Vagina (tissue), 2 donors: ENCODE results near the gene GTF2H1. TPM values are rescaled to one million over a fixed set of nuclear protein-coding genes. Genes with fewer than 3 reads are reported as not detected.

Experiments
- DNase-seq, 2 donors: peaks; one replicate each; pipeline ENCODE4 v3.0.0-alpha.2; 2017; ENCODE audit errors: extremely low spot score in 2 of 2
- H3K27ac ChIP-seq: fragments of 200-600 bp; sonication (generic); one replicate; pipeline ENCODE4 v1.5.1; 2019
- H3K27me3 ChIP-seq: fragments of 200-600 bp; sonication (generic); one replicate; pipeline ENCODE4 v1.5.1; 2019
- H3K36me3 ChIP-seq, 2 donors: fragments of 200-600 bp; sonication (generic); one replicate each; pipeline ENCODE4 v1.5.1; 2017 to 2019
- H3K4me1 ChIP-seq: fragments of 200-600 bp; sonication (generic); one replicate; pipeline ENCODE4 v1.5.1; 2019
- H3K4me3 ChIP-seq, 2 donors: fragments of 200-600 bp; sonication (generic); 1 replicate in 1 of 2; 2 replicates in 1 of 2; pipeline ENCODE4 v1.5.1; 2016 to 2019
- H3K9me3 ChIP-seq: fragments of 200-600 bp; sonication (generic); one replicate; pipeline ENCODE4 v1.5.1; 2019
- POLR2A ChIP-seq, 2 donors: fragments of 450-650 bp; IDR thresholded peaks; one replicate each; pipeline ENCODE4 v1.6.1; 2017; ENCODE audit warnings: antibody characterized with exemption in 2 of 2, mild to moderate bottlenecking in 2 of 2, moderate library complexity in 2 of 2
- POLR2AphosphoS5 ChIP-seq, 2 donors: sonication (generic); formaldehyde crosslinking; IDR thresholded peaks; one replicate each; pipeline ENCODE4 v1.9.0; 2017; ENCODE audit warnings: antibody characterized with exemption in 2 of 2, mild to moderate bottlenecking in 2 of 2, low read depth in 1 of 2; ENCODE audit not compliant: insufficient read depth in 1 of 2
- intact Hi-C: fragments of 100-400 bp; cut with DNase I; formaldehyde crosslinking; loops from one replicate; pipeline ENCODE4 v1.15.1; 2023
- total RNA-seq: library from RNA; depleted of rRNA; stranded (reverse); fragments of >200 nt; gene quantifications from one replicate; pipeline ENCODE4 v1.2.3, GENCODE V29; 2016
- TF ChIP-seq, protein P1 (sequence below), 3 experiments: fragments of 450-650 bp in 2 of 3; fragments of 200-600 bp in 1 of 3; sonication (generic) in 1 of 3; IDR thresholded peaks; one replicate each; pipeline ENCODE4 v1.5.1; 2017 to 2019; ENCODE audit warnings: antibody characterized with exemption in 3 of 3, mild to moderate bottlenecking in 2 of 3, moderate library complexity in 2 of 3

The GTF2H1 gene
- total RNA-seq, 1 donor from 2014 or later = 64.1 TPM

DNA sequence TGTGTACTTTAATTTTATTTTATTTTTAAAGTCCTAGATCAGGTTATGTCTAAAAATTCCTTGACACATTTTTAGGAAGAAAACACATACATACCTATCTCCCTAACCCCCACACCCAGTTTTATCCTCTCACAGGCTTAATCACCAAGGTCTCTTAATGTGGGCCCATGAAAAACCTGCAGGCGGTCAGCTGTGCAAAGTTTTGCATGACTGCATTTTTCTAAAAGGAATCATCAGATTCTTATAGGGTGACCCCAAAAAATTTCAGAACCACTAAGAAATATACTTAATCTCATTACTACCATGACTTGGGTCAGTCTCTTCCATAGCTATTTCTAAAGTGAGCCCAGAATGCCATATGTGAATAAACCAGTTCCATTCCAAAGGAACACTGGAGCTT lies 36.5 kb upstream of the GTF2H1 start:
- Histone ChIP-seq H3K9me3 (no peaks in the 10 kb centered on the region), H3K27me3 (no peaks in the 10 kb centered on the region), H3K36me3 (peaks cover 0 to 63% of the 10 kb centered on the region in 2 donors), H3K4me3 (no peak overlapping the region), H3K4me1 (no peaks in the 10 kb centered on the region), H3K27ac (no peak overlapping the region)
- intact Hi-C loops = no loop called here
- TF ChIP-seq POLR2A (IDR thresholded peaks at IDR 0.05) (no peak), POLR2AphosphoS5 (IDR thresholded peaks at IDR 0.05; ENCODE audit: insufficient read depth in 1 of 2, low read depth in 1 of 2) (no peak)
- TF ChIP-seq, protein P1, sequence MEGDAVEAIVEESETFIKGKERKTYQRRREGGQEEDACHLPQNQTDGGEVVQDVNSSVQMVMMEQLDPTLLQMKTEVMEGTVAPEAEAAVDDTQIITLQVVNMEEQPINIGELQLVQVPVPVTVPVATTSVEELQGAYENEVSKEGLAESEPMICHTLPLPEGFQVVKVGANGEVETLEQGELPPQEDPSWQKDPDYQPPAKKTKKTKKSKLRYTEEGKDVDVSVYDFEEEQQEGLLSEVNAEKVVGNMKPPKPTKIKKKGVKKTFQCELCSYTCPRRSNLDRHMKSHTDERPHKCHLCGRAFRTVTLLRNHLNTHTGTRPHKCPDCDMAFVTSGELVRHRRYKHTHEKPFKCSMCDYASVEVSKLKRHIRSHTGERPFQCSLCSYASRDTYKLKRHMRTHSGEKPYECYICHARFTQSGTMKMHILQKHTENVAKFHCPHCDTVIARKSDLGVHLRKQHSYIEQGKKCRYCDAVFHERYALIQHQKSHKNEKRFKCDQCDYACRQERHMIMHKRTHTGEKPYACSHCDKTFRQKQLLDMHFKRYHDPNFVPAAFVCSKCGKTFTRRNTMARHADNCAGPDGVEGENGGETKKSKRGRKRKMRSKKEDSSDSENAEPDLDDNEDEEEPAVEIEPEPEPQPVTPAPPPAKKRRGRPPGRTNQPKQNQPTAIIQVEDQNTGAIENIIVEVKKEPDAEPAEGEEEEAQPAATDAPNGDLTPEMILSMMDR (IDR thresholded peaks at IDR 0.05) = no peak
- no peak for DNase-seq

DNA sequence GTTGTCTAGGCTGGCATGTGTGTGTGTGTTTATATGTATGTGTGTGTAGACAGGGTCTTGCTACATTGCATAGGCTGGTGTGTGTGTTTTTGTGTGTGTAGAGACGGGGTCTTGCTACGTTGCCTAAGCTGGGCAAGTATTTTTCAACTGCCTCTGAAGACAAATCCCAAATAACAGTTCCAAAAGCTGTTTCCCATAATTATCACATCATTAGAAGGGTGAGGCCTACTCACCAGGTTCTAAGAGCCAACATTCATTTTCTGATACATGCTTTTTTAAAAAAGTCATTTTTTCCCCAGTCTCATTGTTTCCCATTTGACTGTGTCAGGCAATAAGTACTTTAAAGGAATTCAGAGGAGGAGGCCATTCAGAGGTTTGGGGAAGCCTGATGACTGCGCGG lies 33.5 kb upstream of the GTF2H1 start:
- Histone ChIP-seq H3K27me3 (no peaks in the 10 kb centered on the region), H3K9me3 (no peaks in the 10 kb centered on the region), H3K27ac (no peak overlapping the region), H3K4me3 (no peak overlapping the region), H3K4me1 (no peaks in the 10 kb centered on the region), H3K36me3 (peaks cover 0 to 67% of the 10 kb centered on the region in 2 donors)
- no peak for DNase-seq
- intact Hi-C loops = no loop called here
- TF ChIP-seq, protein P1 (IDR thresholded peaks at IDR 0.05) = no peak
- TF ChIP-seq POLR2AphosphoS5 (IDR thresholded peaks at IDR 0.05; ENCODE audit: insufficient read depth in 1 of 2, low read depth in 1 of 2) = no peak
- TF ChIP-seq POLR2A (IDR thresholded peaks at IDR 0.05) = no peak

DNA sequence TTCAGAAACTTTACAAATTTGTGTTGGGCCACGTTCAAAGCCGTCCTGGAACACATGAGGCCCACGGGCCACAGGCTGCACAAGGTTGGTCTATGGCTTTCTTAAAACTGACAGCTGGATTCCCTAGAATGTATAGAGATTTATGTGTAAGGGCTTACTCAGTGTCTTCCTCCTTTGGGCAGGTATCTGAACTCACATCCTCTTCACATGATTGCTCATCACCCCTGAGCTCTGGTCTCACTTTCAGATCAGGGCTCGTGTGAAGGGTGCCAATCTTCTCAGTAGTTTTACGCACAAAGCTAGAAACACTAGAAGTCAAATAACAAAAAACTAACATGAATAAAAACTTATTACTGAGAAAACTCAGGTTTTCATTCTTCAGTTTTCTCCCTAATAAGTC lies 27.5 kb upstream of the GTF2H1 start:
- Histone ChIP-seq H3K4me1 (no peaks in the 10 kb centered on the region), H3K4me3 (no peak overlapping the region), H3K36me3 (peaks cover 0 to 73% of the 10 kb centered on the region in 2 donors), H3K27me3 (no peaks in the 10 kb centered on the region), H3K27ac (no peak overlapping the region), H3K9me3 (no peaks in the 10 kb centered on the region)
- DNase-seq = no peak
- TF ChIP-seq, protein P1 (IDR thresholded peaks at IDR 0.05) = no peak
- no peak for TF ChIP-seq POLR2AphosphoS5 (IDR thresholded peaks at IDR 0.05; ENCODE audit: insufficient read depth in 1 of 2, low read depth in 1 of 2)
- intact Hi-C loops = no loop called here

DNA sequence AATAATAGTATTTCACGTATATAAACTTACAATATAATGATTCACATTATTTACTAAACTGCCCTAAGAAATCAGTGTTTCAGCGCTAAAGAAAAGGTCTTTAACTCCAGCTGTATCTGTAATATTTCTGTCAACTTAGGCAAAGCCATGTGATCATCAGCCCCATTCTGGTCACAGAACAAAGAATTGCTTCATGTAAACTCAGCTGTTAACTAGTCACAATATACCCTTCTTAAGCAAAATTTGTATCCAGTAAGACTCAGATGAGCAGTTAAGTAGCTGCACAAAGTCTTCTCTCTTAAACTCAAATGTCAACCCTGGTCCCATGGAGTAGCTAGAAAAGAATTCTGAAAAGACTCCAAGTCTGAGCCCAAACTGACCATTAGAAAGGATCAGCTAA lies 27.1 kb upstream of the GTF2H1 start:
- intact Hi-C loops = no loop called here
- H3K9me3 ChIP-seq = no peaks in the 10 kb centered on the region
- H3K27me3 ChIP-seq = no peaks in the 10 kb centered on the region
- H3K4me3 ChIP-seq = no peak overlapping the region
- no peak for DNase-seq
- no peaks in the 10 kb centered on the region for H3K4me1 ChIP-seq
- TF ChIP-seq, protein P1 (IDR thresholded peaks at IDR 0.05) = no peak
- TF ChIP-seq POLR2AphosphoS5 (IDR thresholded peaks at IDR 0.05; ENCODE audit: insufficient read depth in 1 of 2, low read depth in 1 of 2) (no peak), POLR2A (IDR thresholded peaks at IDR 0.05) (no peak)
- H3K36me3 ChIP-seq = peaks cover 0 to 72% of the 10 kb centered on the region in 2 donors
- no peak overlapping the region for H3K27ac ChIP-seq

DNA sequence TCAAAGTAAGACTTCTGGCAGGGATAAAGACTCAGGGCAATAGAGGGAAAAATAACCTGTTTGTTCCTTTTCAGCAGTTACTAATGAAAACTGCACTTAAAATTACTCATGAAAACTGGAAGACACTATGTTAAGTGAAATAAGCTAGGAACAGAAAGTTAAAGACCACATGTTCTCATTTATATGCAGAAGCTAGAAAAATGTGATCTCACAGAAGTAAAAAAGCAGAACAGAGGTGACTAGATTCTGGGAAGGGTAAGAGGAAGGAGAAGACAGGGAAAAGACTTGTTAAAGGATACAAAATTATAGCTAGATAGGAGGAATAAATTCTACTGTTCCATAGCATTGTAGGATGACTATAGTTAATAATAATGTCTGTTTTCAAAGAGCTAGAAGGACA lies 22.6 kb upstream of the GTF2H1 start:
- TF ChIP-seq POLR2A (IDR thresholded peaks at IDR 0.05) = no peak
- TF ChIP-seq, protein P1 (IDR thresholded peaks at IDR 0.05) = no peak
- TF ChIP-seq POLR2AphosphoS5 (IDR thresholded peaks at IDR 0.05; ENCODE audit: insufficient read depth in 1 of 2, low read depth in 1 of 2) = no peak
- intact Hi-C loops = no loop called here
- H3K36me3 ChIP-seq = peaks cover 0 to 52% of the 10 kb centered on the region in 2 donors

More for the DNA sequence above, 22.6 kb upstream of the GTF2H1 start:
- Histone ChIP-seq H3K27me3 (no peaks in the 10 kb centered on the region), H3K9me3 (no peaks in the 10 kb centered on the region), H3K4me3 (no peak overlapping the region), H3K27ac (no peak overlapping the region), H3K4me1 (no peaks in the 10 kb centered on the region)
- DNase-seq = no peak
